Activated CD4-positive, alpha-beta T cell treated with anti-CD3 and anti-CD28 coated beads for 1 hour (primary cell): ENCODE measurements around the gene SLC4A4.

ENCODE experiments used
- DNase-seq: peaks from one replicate; pipeline ENCODE4 v3.0.0-alpha.2; 2020

Gene SLC4A4

DNA sequence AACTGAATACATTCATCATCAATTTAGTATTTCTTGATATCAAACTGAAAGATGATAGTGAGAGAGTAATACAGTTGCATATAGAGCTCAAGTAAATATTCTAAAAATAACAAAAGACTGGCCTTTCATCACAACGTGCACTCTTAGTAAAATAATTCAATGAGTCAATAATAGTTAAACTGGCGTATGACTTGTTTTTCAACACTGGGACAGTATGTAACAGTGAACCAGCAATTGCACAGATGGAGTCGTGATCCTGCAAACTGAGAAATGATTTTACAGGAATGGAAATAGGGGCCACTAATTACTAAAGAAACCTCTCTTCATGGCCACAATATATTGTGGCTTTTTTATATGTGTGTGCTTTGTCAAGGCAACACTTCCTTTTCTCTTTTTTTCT, 137.4 kb downstream of the SLC4A4 start:
- DNase-seq, result no peak

DNA sequence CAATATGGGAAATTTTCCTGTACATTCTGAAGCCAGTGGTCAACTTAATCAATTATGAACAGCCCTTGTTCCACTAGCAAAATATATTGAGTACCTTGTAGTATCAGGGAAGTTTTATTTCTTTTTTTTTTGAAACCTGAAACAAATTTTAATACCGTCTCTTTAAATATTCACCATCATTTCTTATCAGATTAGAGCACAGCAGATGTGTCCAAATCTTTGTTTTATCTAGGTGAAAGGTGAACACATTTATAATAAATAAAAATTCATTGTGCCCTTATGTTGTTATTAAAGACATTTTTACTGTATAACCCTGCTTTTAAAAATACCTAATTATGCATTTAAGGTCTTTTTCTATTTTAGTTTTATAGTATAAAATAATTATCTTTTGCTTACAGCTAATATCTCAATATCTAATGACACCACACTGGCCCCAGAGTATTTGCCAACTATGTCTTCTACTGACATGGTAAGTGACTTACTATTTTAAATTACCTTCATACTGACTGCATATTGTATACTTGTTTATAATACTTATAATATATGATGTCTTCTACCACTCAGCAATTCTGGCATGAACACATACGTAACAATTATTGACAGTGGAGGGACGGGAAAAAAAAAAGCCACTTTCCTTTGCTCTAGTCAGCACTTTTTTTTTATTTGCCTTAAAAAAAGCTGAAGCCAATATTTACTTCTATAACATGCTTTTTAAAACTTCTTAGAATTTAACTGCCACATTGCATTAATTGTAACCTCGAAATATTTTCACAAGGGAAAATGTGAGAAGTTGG, 147.9 kb downstream of the SLC4A4 start:
- no peak for DNase-seq

DNA sequence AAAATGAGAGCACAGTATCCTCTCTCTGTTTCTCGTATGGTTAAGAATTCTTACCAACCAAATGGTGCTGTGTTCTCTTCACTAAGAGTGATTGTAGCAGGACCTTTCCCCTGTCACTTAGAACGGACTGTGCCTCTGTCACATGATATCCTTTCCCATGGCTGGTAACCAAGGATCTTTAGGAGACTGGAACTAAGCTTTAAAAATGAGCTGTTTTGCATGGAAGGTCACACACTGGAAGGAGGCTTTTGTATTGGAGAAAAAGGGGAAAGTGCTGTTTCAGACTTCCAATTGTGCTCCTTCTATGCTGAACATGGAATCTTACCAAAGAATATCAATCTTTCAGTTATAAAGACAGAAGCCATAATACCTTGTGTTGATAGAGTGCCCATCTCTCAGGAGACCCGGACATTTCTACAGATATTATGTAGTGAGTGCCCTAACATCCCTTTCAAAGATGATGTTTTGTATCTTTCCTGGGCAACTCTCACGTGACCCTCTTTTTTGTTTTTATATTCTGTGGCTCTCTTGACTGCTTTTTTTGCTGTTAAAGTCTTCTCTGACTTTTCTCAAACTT, 148.6 kb downstream of the SLC4A4 start:
- no peak for DNase-seq

DNA sequence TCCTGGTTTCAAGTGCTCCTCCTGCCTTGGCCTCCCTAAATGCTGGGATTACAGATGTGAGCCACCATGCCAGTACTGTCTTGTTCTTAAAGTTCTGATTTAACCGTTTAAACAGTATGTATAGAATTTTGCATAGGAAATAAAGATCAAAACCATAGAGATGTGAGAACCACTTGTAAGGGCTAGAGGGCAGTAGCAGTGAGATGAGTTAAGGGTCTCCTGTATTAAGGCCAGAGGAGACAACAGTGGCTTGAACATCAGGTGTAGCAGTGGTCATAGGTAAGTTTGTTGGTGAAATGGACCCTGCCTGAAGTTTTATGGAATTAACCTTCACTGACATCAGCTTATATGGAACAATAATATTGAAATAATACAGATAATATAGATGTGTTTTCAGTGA, 155.7 kb downstream of the SLC4A4 start:
- no peak for DNase-seq

DNA sequence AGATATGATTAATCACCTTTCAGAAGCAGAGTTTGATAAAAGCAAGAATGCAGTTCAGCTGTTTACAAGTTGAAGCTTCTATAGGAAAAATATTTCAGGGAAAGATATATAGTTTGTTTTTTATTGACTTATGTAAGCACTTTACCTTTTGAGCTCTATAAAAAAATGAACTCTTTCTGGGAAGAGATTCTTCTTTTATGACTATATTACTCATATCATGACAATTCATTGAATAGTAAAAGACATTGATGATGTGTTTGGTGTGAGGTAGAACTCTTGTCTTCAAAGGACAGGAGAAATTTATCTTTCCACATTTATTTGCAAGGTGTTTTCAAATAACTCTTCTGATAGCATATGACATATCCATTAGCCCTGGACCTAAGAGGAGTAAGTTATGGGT, 156.6 kb downstream of the SLC4A4 start:
- no peak for DNase-seq

DNA sequence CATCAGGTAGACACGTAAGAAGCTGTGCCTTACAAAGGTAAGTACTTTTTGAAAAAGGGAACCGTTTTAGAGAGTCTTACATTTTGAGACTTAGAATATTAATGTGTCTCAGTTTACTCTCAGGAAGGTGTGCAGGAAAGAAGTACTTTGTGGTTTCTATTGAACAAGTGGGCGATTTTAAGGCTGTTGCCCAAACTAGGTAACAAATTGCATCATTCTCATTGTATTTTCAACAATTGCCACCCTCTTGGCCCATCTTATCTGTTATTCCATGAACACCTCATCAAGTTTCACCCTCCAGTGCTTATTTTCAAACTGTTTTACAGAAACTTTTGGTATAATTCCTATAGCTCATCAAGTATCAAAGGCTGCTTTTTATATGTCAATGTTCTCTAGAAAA, 158.3 kb downstream of the SLC4A4 start:
- DNase-seq, result no peak

DNA sequence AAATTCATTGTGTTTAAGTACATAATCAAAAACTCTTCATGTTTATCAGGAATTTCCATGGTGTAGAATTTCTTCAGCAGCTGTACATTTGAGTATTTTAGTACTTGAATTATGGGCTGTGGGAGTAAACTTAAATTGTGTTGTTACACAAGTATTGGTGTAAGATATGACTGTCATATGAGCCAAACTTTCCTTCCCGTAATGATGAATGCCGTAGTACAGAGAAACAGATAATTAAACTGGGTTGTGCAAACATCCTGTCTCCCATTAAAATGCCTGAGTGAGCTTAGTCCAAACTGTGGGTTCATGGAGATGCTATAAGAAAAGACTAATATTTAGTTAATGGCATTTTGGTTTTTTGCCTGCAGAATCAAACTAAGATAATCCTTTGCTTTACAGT, 159.2 kb downstream of the SLC4A4 start:
- no peak for DNase-seq

DNA sequence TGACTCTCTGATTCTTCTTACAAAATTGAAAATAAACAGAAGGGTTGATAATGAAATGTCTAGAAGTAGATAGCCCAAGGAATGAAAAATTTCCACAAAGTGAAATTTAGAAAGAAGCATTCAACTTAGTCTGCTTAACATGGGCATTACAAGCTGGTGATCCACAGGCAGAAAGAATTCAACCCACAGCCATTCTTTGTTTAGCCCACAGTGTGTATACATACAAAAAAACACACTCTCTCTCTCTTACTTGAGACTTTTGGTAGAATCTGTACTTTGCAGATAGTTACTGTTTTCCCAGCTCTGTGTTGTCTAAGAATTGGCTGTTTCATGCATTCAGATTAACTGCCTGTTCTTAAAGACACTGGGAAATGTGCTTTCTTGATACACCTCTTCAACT, 159.8 kb downstream of the SLC4A4 start:
- no peak for DNase-seq

DNA sequence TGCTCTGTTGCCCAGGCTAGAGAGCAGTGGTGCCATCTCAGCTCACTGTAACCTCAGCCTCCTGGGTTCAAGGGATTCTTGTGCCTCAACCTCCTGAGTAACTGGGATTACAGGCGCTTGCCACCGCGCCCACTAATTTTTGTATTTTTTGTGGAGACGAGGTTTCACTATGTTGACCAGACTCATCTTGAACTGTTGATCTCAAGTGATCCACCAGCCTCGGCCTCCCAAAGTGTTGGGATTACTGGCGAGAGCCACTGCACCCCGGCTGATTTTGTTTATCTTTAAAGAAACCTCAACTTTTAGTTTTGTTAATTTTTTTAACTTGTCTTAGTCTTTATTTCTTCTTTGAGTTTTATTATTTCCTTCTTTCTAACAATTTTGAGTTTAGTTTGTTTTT, 163.2 kb downstream of the SLC4A4 start:
- DNase-seq, result no peak

DNA sequence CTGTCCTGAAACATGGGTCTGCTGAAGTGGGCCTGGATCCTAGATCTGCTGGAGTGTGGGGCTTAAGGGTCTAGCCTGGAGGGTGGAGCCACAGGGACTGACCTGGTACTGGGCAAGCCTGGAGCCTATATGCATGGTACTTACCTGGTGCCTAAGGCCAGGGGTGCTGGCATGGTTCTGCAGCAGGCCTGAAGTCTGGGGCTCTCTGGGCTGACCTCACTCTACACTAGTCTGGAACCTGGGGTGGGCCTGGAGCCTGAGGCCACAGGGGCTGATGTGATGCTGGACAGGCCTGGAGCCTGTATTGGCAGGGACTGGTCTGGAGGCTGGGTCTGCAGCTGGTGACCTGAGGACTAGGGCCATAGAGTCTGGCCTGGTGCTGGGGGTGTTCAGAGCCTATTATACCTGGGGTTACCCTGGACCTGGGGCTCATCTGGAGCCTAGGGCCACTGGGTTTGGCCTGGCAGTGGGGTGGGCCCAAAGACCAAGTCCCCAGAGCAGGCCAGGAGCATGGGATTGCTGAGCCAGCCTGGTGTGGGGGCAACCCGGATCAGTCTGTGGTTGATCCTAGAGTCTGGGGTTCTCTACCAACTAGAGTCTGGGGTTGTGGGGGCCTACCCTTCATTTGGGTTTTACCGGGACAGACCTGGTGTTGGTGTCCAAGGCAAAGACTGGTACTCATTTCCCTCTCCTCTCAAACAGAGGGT, 179.6 kb downstream of the SLC4A4 start:
- DNase-seq, result no peak

DNA sequence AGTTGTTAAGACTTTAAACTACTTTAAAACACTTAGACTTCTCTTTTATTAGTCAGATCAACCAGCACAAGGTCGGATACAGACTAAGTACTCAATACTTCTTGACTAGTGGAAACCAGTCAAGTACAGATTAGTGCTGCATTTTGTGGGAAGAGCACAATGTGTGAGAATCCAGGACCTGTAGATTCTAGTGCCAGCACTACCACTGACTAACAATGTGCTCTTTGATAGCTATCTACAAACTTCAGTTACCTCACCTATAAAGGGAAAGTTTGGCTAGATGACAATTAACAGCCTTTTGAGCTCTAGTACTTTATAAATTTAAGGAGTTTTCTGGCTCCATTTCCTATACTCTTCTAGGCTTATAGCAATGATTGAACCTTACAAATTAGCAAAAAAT, 181.5 kb downstream of the SLC4A4 start:
- no peak for DNase-seq

DNA sequence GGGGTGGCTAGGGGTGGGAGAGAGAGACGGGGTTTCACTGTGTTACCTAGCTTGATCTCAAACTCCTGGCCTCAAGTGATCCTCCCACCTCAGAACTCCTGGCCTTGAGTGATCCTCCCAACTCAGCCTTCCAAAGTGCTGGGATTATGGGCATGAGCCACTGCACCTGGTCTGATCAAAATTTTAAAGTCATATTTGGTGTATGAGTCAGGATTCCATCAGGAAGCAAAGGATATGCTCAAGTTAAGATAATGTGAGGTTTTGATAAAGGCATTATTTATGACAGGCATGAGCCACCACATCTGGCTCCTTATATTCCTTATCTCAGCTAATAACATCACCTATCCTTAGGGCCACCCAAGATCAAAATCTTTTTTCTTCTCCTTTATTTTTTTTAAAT, 182.0 kb downstream of the SLC4A4 start:
- no peak for DNase-seq

DNA sequence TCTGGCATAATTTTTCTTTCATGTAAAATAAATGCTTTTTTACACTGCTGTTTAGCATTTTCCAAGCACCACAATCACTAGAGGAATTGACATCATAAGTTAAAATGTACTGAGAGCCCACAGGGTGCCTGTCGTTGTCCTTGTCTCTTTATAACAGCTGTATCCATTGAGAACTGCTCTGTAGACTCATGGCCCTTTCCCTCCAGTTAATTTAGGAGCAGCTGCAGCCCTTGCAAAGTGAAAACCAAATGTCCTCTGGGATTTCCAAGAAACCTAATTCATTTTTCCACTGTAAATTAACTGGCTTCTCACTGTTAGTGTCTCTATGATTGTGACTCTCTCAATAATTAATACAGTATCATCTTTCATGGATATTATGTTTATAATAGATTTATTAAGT, 185.9 kb downstream of the SLC4A4 start:
- DNase-seq, result no peak

DNA sequence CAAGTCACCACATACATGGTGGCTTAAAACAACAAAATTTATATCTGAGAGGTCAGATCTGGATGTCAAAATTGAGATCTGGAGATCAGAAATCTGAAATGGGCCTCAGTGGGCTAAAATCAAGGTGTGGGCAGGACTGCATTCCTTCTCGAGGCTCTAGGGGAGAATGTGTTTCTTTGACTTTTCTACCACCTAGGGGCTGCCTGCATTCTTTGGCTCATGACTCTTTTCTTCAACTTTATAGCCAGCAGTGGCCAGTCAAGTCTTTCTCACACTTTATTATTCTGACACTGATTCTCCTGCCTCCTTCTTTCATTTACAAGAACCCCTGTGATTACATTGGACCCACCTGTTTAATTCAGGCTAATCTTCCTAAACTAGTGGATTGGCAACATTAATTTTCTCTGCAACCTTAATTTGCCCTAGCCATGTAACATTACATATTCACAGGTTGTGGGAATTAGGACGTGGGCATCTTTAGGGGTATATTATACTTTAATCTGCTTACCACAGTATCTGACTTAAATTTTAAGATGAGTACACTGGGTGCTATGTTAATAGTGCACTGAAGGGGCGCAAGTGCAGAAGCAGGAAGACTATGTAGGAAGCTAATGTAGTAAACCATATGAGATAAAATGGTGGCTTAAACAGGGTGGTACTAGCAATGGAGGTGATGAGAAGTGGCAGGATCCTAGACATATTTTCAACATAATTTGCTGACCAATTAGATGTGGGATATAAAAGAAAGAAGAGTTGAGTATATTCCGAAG, 188.0 kb downstream of the SLC4A4 start:
- no peak for DNase-seq

DNA sequence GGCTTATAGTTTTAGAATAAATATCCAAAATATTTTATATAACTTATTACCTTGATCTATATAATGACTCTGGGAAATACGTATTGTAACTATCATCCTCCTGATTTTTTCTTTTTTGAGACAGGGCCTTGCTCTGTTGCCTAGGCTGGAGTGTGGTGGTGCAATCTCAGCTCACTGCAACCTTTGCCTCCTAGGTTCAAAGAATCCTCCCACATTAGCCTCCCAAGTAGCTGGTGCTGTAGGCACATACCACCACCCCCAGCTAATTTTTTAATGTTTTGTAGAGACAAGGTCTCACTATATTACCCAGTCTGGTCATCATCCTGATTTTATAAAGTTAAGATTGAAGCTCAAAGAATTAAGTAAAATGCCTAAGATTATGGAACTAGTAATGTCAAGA, 193.6 kb downstream of the SLC4A4 start:
- DNase-seq, result no peak

DNA sequence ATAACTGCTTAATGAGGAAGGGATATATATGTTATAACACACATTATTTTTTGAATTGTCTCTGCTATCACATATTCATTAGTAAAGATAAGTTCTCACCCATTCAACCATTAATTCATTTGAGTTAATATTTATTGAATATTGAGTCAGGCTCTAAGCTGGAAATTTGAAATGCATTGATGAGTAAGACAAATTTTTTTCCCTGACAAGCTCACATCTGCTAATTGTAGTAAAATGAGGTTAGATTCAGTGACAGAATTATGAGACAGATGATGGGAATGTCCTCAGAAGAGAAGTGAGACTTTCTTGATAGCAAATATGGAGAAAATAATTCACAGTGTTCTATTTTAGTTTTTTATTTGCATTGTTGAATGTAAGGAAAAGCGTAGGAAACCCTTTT, 194.3 kb downstream of the SLC4A4 start:
- DNase-seq, result no peak

DNA sequence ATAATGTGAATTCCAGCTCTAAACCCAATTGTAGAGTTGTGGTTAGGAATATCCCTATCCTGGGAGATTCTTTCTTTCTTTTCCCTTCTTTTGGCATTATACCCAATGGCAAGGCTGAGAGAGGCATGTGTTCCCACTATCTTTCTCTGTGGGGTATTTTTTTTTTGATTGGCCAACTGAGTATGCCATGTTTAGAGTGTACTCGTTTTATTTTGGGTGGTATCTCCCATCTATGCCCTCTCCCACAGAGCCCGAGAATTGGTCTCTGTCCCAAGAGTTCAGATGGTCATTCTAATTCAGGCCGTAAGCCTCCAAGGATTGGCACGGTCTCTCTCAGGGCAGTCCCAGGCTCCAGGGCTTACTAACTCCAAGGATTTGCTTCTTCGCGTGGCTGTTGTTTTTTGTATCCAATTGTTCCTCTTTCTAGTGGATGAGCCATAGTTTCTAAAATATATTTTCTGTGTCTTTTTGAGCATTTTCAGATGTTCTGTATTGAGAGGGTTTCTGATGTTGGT, 198.8 kb downstream of the SLC4A4 start:
- DNase-seq, result no peak

DNA sequence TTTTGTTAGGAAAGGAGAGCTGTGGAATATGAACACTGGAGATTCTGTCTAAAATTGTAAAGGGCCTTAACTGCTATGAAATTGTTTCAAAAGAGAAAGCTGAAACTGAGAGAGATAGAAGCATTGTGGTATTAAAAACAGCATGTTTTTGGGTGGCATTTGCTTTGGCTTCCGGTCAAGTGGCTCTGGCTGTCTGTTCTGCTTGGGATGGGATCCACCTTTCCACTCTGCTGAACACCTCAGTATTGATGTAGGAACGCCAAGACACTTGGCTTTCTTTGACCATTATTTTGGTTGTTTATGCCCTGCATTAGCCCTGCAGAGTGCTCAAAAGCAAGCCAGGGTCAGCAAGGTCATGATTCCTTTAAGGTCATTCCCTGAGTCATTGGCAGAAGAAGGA, 199.7 kb downstream of the SLC4A4 start:
- no peak for DNase-seq

DNA sequence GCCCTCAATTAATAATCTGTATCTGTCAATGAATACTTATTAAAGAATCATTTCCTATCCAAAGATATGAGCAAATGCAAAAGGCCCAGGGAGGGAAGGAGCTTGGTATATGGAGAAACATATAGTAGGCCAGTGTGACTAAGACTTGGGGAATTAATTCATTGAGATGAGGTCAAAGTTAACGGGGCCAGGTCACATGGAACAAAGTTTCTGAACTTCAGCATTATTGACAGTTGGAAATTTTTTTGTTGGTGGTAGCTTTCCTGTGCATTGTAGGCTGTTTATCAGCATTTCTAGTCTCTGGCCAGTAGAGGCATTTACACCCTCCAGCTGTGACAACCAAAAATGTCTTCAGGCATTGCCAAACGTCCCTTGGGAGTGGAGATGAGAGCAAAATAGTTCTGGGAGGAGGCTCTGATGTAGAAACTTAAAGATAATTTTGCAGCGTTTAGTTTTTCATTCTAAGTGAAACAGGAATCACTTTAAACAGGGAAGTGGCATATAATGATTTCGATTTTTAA, 202.0 kb downstream of the SLC4A4 start:
- DNase-seq, result no peak

DNA sequence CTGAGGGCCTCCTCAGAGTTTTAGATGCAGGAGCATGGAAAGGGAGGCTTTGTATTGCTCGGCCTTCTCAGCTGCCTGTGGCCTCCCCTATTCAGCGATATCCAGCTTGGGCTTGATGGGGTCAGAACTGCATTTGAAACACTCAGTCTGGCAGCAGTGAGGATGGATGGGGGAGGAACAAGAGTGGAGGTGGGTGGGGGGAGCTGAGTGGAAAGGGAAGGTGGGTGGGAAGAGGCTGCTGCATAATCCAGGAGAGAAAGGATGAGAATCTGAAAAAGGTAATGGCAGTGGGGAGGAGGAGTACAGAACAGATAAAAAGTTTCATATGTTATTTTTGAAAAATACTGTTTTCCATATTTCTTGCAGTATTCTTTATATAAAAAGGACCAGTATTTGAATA, 202.7 kb downstream of the SLC4A4 start:
- no peak for DNase-seq

DNA sequence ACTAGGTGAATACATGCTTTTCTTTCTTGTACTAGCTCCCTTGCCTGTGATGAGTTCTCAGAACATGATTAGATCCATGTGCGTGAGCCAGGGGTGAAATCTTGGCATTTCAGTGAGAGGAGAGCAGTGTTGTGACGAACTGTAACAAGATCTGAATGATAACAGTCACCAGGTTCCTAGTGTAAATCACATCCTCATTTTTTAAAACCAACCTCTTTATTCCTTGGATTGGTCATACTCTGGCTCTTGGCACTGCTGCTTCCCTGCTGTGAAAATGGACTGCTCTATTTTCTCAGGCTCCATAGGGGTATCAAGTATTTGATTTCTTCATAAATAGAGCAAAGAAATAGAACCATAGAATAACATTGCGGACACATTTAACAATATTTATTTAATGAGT, 206.3 kb downstream of the SLC4A4 start:
- no peak for DNase-seq

DNA sequence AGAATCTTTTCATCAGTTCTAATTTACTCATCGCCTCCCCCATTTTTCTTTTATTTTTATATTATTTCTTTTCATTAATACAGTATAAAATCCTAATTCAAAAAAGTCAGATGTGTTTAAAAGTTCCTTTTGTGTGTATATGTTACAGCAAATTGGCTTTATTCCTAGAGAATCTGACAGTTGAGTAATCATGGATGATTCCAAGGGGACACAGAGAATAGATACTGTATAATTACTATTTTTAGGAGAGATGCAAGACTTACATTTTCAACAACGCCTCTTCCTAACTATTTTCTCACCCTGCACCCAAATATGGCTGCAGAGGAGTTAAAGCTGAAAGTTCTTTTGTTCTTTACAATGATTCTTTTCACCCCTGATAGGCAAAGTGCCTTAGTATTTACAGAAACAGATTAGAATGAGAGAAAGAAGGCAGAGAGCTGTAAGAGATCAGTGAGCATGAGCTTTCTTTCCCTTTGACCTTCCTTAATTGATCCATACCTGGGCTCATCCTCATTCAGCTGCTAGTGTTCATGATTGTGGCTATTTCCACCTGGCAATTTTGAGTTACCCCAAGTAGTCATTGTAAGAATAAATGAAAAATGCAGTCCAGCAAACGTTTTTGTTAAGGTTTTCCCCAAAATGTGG, 210.8 kb downstream of the SLC4A4 start:
- DNase-seq, result no peak
